H1 (cell line): Measurements from ENCODE around the gene ANK3. TPM values are rescaled to one million over a fixed set of nuclear protein-coding genes. Genes with fewer than 3 reads are reported as not detected.

Experiments
- BRCA1 ChIP-seq: IDR thresholded peaks from 2 replicates; pipeline ENCODE4 v1.6.1; 2012; ENCODE audit warnings: low read depth, low read length, improper control_type of control experiment
- RFX5 ChIP-seq: IDR thresholded peaks from 2 replicates; pipeline ENCODE4 v1.6.1; 2011; ENCODE audit warnings: low read depth, low read length, improper control_type of control experiment, borderline replicate concordance
- polyA plus RNA-seq, 7 experiments: library from polyadenylated mRNA; depleted of rRNA in 3 of 7; stranded (reverse) in 5 of 7; unstranded in 2 of 7; fragments of >200 nt in 5 of 7; fragments of 200-250 nt in 2 of 7; gene quantifications; 1 replicate in 5 of 7; 2 replicates in 1 of 7; 4 replicates in 1 of 7; pipeline versions ENCODE4 v1.2.1 to v1.2.3, GENCODE V29; 2011 to 2013; ENCODE audit warnings: missing spikeins in 2 of 7, mixed read lengths in 2 of 7
- total RNA-seq: library from RNA; stranded (reverse); fragmentation: NEBNext Ultra II Directional; extraction: Animal tissue kit (Norgen Biotek cat#: 25700); gene quantifications from 2 replicates; pipeline ENCODE4 v1.2.1, GENCODE V29; 2021
- TF ChIP-seq, protein P1 (sequence below): IDR thresholded peaks from 2 replicates; pipeline ENCODE4 v1.6.1; 2011; ENCODE audit warnings: low read length, improper control_type of control experiment

Gene ANK3
- total and polyA plus RNA-seq, 2 of the 8 experiments (the other 6 are each of a cell fraction or from before 2014, with no cell fraction given), result 18.1 to 67.9 TPM

DNA sequence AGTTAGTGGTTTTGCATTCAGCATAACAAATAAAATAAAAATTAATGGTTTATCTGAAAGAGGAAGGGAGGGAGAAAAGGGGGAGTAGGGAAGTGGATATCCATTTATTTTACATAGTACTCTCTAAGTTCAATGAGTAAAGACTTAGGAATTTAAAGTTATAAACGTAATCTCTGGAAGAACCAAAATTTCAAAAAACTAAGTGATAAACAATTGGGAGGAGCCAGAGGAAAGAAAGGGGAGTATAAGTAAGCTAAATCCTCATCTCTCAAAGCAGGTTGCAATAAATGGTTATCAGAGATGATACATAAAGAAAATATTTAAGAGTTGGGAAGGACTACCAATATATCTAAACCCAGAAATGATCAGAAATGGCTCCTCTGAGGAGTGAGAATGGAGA is 46.4 kb downstream of the ANK3 start (continued):
- TF ChIP-seq, protein P1, sequence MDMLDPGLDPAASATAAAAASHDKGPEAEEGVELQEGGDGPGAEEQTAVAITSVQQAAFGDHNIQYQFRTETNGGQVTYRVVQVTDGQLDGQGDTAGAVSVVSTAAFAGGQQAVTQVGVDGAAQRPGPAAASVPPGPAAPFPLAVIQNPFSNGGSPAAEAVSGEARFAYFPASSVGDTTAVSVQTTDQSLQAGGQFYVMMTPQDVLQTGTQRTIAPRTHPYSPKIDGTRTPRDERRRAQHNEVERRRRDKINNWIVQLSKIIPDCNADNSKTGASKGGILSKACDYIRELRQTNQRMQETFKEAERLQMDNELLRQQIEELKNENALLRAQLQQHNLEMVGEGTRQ, result no peak
- TF ChIP-seq BRCA1 (no peak), RFX5 (no peak)
- TF ChIP-seq, all 59 proteins: peak for 0
